HEK293T (cell line): ENCODE measurements around the gene FSD2.

Source experiments
- CTCF ChIA-PET: fragments of 350-600 bp; formaldehyde crosslinking; extraction: SDS; loops from one replicate; lab custom pipeline; 2021; ENCODE audit warnings: antibody characterized with exemption, inconsistent platforms; lab: Yijun Ruan, JAX
- POLR2A ChIA-PET: fragments of 350-600 bp; formaldehyde crosslinking; extraction: SDS; loops from one replicate; lab custom pipeline; 2020; ENCODE audit warnings: antibody characterized with exemption, inconsistent platforms; lab: Yijun Ruan, JAX
- DNase-seq: peaks from one replicate; pipeline ENCODE4 v3.0.0; 2012; ENCODE audit warnings: mixed read lengths; ENCODE audit errors: extremely low spot score
- ARNT ChIP-seq: fragments of 450-650 bp; IDR thresholded peaks from 2 replicates; pipeline ENCODE4 v1.6.1; 2017; ENCODE audit warnings: mild to moderate bottlenecking
- BHLHE40 ChIP-seq: fragments of 450-650 bp; IDR thresholded peaks from 2 replicates; pipeline ENCODE4 v1.6.1; 2016; ENCODE audit warnings: mild to moderate bottlenecking, moderate library complexity, borderline replicate concordance
- CTBP1 ChIP-seq: fragments of 450-650 bp; IDR thresholded peaks from 2 replicates; pipeline ENCODE4 v1.6.1; 2016; ENCODE audit warnings: borderline replicate concordance
- ELF4 ChIP-seq: fragments of 450-650 bp; IDR thresholded peaks from 2 replicates; pipeline ENCODE4 v1.6.1; 2017; ENCODE audit warnings: antibody characterized with exemption
- FOXA1 ChIP-seq: fragments of 450-650 bp; IDR thresholded peaks from 2 replicates; pipeline ENCODE4 v1.6.1; 2016; ENCODE audit warnings: mild to moderate bottlenecking
- FOXK2 ChIP-seq: fragments of 450-650 bp; IDR thresholded peaks from 2 replicates; pipeline ENCODE4 v1.6.1; 2016; ENCODE audit warnings: mild to moderate bottlenecking
- FOXM1 ChIP-seq: fragments of 450-650 bp; IDR thresholded peaks from 2 replicates; pipeline ENCODE4 v1.6.1; 2017; ENCODE audit warnings: mild to moderate bottlenecking, borderline replicate concordance
- HDGF ChIP-seq: fragments of 450-650 bp; IDR thresholded peaks from 2 replicates; pipeline ENCODE4 v1.6.1; 2017; ENCODE audit warnings: antibody characterized with exemption, borderline replicate concordance
- L3MBTL2 ChIP-seq: fragments of 450-650 bp; conservative IDR thresholded peaks from 2 replicates; pipeline ENCODE4 v1.6.1; 2016; ENCODE audit warnings: mild to moderate bottlenecking
- LEF1 ChIP-seq: fragments of 450-650 bp; IDR thresholded peaks from 2 replicates; pipeline ENCODE4 v1.6.1; 2017; ENCODE audit warnings: mild to moderate bottlenecking, borderline replicate concordance
- NFRKB ChIP-seq: fragments of 450-650 bp; IDR thresholded peaks from 2 replicates; pipeline ENCODE4 v1.6.1; 2016; ENCODE audit warnings: mild to moderate bottlenecking, moderate library complexity
- SP1 ChIP-seq: fragments of 450-650 bp; IDR thresholded peaks from 2 replicates; pipeline ENCODE4 v1.6.1; 2017
- SUZ12 ChIP-seq: fragments of 450-650 bp; IDR thresholded peaks from 2 replicates; pipeline ENCODE4 v1.6.1; 2016; ENCODE audit warnings: mild to moderate bottlenecking
- TARDBP ChIP-seq: fragments of 450-650 bp; IDR thresholded peaks from 2 replicates; pipeline ENCODE4 v1.6.1; 2016
- ZNF384 ChIP-seq: fragments of 450-650 bp; IDR thresholded peaks from 2 replicates; pipeline ENCODE4 v1.6.1; 2016
- TF ChIP-seq, protein P1 (sequence below): fragments of 450-650 bp; IDR thresholded peaks from 2 replicates; pipeline ENCODE4 v1.6.1; 2016

The FSD2 gene

DNA sequence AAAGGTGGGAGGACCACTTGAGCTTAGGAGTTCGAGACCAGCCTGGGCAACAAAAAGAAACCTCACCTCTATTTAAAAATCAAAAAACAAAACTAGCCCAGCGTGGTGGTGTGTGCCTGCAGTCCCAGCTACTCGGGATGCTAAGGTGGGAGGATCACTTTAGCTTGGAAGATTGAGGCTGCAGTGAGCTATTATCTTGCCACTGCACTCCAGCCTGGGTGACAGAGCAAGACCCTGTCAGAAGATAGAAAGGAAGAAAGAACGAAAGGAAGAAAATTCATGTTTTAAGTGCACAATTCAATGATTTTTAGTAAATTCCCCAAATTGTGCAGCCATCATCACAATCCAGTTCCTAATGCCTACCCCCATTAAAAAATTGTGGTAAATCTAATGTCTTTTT lies 7.8 kb downstream of the FSD2 start:
- POLR2A ChIA-PET: interaction anchor here (1.1 kb wide), 1 partner anchor 258 kb away, joined by 3 read pairs; the partner anchor contains the start of gene RPS17
- TF ChIP-seq LEF1 (no peak), FOXM1 (no peak), TARDBP (no peak), NFRKB (no peak), ELF4 (no peak), BHLHE40 (no peak), SUZ12 (no peak), FOXK2 (no peak), HDGF (no peak), ARNT (no peak), FOXA1 (no peak), ZNF384 (no peak), L3MBTL2 (no peak), SP1 (no peak)
- TF ChIP-seq, protein P1, sequence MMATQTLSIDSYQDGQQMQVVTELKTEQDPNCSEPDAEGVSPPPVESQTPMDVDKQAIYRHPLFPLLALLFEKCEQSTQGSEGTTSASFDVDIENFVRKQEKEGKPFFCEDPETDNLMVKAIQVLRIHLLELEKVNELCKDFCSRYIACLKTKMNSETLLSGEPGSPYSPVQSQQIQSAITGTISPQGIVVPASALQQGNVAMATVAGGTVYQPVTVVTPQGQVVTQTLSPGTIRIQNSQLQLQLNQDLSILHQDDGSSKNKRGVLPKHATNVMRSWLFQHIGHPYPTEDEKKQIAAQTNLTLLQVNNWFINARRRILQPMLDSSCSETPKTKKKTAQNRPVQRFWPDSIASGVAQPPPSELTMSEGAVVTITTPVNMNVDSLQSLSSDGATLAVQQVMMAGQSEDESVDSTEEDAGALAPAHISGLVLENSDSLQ: no peak
- CTCF ChIA-PET: interaction anchor here (0.6 kb wide), 1 partner anchor 23 kb away, joined by 5 read pairs; no protein-coding TSS in a partner anchor
- no peak for DNase-seq

DNA sequence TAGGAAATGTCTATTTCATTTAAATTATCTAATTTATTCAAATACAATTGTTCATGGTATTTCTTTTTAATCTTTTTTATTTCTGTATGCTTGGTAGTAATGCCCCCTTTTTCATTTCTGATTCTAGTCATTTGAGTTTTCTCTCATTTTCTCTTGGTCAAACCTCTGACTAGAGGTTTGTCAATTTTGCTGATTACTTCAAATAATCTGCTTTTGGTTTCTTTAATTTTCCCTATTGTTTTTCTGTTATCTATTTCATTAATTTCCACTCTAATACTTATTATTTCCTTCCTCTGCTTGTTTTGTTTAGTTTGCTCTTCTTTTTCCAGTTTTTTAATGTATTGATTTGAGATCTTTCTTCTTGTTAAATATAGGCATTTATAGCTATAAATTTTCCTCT lies 12.1 kb downstream of the FSD2 start:
- no peak for DNase-seq
- POLR2A ChIA-PET: no interaction called here
- TF ChIP-seq FOXA1: no peak
- CTCF ChIA-PET: no interaction called here

DNA sequence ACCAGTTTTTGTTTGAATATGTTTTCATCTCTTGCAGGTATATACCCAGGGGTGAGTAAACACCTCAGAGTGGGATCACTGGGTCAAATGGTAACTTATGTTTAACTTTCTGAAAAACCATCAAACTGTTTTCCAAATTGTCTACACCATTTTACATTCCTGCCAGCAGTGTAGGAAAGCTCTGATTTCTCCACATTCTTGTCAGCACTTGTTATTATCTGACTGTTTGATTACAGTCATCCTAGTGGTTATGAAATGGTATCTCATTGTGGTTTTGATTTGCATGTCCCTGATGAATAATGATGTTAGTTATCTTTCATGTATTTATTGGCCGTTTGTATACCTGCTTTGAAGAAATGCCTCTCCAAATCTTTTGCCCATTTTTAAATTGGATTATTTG lies 13.8 kb downstream of the FSD2 start:
- CTCF ChIA-PET: no interaction called here
- no peak for TF ChIP-seq ELF4
- no peak for TF ChIP-seq SP1
- no peak for TF ChIP-seq LEF1
- no peak for TF ChIP-seq TARDBP
- TF ChIP-seq, protein P1: no peak
- TF ChIP-seq FOXK2: no peak
- DNase-seq: no peak
- POLR2A ChIA-PET: no interaction called here

DNA sequence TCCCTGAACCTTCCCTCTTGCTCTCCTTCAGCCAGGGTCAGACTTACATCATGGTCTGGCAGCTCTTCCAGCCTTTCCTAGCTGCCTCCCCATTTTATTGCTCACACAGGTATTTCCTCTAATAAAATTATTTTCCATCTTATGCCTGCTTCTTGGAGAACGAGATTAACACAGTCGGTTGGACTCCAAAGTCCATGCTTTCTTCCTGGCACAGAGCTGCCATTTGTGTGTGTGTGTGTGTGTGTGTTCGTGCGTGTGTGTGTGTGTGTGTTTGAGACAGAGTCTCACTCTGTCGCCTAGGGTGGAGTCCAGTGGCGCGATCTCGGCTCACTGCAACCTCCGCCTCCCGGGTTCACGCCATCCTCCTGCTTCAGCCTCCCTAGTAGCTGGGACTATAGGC lies 15.5 kb downstream of the FSD2 start:
- ChIA-PET POLR2A (no interaction called here), CTCF (no interaction called here)
- TF ChIP-seq LEF1: no peak
- TF ChIP-seq FOXK2: no peak
- no peak for TF ChIP-seq FOXM1
- DNase-seq: no peak

DNA sequence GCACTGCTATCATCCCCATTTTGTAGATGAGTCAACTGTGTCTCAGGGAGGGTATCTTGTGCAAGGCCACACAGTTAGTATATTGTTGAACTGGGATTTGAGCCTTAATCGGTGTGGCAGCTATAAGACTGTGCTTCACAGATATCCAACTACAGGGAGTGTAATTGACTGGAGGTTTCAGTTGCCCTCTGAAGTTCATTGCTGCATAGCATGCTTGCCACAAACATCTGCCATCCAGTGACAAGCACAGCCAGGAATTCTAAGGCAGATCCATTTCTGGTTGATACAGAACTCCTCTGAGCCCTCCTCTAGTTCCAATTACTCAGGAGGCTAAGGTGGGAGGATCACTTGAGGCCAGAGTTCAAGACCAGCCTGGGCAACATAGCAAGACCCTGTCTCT lies 16.4 kb downstream of the FSD2 start:
- TF ChIP-seq LEF1 (no peak), FOXK2 (no peak), FOXA1 (no peak), SUZ12 (no peak), SP1 (no peak), TARDBP (no peak), BHLHE40 (no peak), CTBP1 (no peak), ARNT (no peak), FOXM1 (no peak)
- ChIA-PET POLR2A (no interaction called here), CTCF (no interaction called here)
- DNase-seq: no peak

DNA sequence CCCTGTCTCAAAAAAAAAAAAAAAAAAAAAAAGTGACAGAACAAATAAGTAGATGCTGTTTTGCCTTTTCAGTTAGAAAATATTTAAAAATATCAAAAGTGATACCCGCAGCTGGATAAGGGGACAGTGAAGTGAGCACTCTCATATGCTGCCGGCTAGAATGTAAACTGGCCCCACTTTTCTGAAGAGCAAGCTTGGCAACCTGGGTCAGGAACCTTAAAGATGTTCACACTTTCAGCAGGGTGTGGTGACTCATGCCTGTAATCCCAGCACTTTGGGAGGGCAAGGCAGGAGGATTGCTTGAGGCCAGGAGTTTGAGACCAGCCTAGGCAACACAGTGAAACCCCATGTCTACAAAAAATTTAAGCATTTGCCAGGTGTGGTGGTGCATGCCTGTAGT lies 17.4 kb downstream of the FSD2 start:
- TF ChIP-seq L3MBTL2: no peak
- TF ChIP-seq ARNT: no peak
- ChIA-PET POLR2A (interaction anchor here (0.6 to 1.1 kb wide), 2 partner anchors 19 to 38 kb away, joined by 3 to 4 read pairs; no protein-coding TSS in a partner anchor), CTCF (no interaction called here)
- DNase-seq: no peak

DNA sequence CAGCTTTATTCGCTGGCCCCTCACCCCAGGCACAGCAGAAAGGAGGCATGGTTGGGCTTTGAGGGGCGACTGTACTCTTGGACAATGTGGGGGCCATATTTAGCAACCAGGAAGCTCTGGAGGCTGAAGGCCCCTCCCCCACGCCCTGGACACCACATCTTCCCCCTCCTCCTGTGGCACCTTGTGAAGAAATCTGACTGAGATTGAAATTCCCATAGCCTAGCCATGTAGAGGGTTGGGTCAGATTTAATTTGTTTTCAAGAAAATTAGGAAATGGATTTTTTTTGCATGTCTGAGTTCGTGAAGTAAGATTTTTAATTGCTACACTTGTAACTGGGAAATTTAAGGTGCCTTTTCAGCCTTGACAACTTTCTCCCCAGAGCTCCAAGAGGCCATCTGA lies 24.5 kb downstream of the FSD2 start:
- DNase-seq: no peak
- TF ChIP-seq SUZ12: no peak
- TF ChIP-seq HDGF: no peak
- CTCF ChIA-PET: no interaction called here
- POLR2A ChIA-PET: interaction anchor here (2.9 kb wide), 1 partner anchor 31 kb away, joined by 10 read pairs; no protein-coding TSS in a partner anchor

DNA sequence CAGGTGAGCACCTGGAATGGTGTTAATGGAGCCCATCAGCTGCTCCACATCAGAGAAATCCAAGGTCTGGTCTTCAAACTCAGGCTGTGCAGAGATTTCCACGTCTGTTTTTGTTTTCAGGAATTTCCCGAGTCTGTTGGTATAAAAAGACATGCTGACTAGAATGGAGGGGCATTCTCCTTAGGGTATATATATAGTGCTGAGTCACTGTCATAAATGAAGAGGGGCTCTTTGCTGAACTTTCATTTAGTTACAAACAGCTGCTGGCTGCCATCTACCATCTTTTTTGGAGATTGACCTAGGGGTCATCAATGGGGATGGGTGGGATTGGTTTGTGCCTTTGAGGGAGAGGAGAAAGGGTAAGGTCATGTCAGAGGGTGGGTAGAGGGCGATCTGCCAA lies 27.1 kb downstream of the FSD2 start:
- TF ChIP-seq ARNT (no peak), SP1 (no peak), NFRKB (no peak), CTBP1 (no peak), FOXA1 (no peak), HDGF (no peak), LEF1 (no peak), FOXK2 (no peak), SUZ12 (no peak), TARDBP (no peak), ZNF384 (no peak), BHLHE40 (no peak), FOXM1 (no peak), L3MBTL2 (no peak), ELF4 (no peak)
- TF ChIP-seq, protein P1: no peak
- DNase-seq: no peak
- ChIA-PET POLR2A (no interaction called here), CTCF (no interaction called here)
